ENCODE measurements around the gene SPTBN1. TPM values are rescaled to one million over a fixed set of nuclear protein-coding genes. Genes with fewer than 3 reads are reported as not detected.

The SPTBN1 gene
- total RNA-seq, 1 experiment from 2014 or later, result 110 TPM

DNA sequence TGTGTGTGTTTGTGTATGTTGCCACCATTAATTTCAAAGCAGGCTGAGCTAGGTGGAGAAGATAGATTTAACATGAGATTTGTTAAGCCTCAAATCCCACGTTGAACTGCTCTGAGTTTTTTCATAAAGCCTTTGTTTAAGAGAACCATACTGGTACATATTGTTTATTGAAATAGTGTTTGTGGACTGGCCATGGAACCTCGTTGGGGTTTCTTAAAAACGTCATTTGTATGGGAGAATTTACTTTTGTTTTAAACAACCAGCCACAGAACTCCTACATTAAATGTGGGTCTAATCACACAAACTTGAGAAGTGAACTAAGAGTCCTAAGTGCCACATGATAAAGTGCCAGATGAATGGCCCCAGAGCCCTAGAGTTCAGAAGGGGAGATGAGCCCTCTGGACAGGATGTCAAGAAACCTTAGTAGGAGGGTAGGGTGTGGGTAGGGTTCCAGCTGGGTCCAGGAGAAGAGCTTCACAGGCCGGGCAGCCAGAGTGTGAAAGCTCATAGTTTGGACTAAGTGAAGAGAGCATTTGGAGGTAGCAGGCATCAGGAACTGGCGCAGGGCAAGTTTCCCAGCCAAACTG is 146.7 kb downstream of the SPTBN1 start:
- in situ Hi-C loops (cut with HindIII; ENCODE audit: low pct_unique_long_range_greater_than_20kb, low sequenced_read_pairs), result no loop called here
- no peak for DNase-seq (ENCODE audit: low read depth)

DNA sequence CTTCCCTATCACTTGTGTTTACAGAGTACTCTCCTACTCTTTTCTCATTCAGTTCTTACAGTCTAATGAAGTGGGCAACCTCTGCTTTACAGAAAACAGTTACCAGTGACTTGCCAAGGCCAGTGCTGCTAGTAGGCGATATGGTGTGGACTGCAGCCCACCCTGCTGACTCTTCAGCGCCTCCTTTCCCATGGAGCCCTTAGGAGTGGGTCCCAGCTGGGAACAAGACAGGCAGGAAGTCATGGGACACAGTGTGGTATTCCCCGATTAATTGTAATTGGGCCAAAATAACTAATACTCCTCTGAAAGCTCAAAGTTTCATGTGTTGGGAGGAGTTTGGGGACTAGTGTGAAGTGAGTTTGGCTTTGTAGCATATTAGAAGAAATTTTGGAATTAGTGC is 147.2 kb downstream of the SPTBN1 start:
- in situ Hi-C loops (cut with HindIII; ENCODE audit: low pct_unique_long_range_greater_than_20kb, low sequenced_read_pairs), result no loop called here
- no peak for DNase-seq (ENCODE audit: low read depth)

DNA sequence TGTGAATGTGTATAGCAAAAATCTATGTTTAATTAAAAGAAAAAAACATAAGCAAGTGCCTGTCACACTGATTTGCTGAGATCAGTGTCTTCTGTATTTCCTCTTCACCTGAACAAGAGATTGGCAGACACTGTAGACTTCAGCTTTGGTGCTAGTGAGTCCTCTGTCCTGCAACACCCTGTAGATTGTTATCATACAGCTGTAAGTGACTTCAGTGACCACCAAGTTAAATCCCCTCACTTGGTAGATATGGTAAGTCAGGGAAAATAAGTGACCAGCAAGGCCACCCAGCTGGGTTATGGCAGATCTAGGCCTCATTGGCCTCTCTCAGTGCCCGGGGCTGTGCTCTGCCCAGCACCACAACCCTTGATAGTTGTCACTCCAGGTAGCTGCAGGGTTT is 147.7 kb downstream of the SPTBN1 start:
- no peak for DNase-seq (ENCODE audit: low read depth)
- in situ Hi-C loops (cut with HindIII; ENCODE audit: low pct_unique_long_range_greater_than_20kb, low sequenced_read_pairs), result no loop called here

DNA sequence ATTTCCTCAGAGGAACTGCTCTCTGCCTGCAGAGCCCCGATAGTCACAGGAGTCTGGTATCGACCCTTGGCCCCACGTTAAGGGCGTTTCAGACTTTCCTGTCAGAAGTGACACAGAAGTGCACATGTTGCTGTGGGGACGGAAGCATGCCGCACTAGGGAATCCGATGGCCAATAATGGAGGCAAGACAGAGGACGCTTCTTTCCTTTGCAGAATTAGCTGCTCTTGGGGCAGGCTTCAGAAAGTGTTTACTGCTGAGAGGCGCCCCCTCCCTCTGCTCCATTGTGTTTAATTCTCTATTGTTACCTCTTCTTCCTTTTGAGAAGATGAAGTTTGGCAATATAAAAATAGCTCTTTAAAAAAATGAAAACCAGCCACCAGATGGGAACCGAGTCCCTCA is 148.7 kb downstream of the SPTBN1 start:
- no peak for DNase-seq (ENCODE audit: low read depth)
- in situ Hi-C loops (cut with HindIII; ENCODE audit: low pct_unique_long_range_greater_than_20kb, low sequenced_read_pairs), result no loop called here

DNA sequence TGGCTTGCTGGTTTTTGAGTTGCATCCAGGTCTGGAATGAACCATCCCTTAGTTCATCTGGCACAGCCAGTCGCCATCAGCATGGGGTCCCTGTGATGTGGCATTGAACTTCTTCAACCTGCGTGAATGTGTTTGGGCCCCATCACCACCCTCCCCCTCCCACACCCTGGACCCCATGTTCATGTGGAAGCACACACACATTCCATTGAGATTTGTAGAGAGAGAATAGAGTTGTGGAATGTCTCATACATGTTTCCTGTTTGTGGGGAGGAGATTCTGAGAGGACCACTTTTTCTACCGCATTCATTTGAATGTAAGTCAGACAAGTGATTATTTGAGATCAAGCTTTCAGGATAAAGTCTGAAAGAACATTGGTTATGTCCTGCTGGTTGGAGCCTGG is 149.7 kb downstream of the SPTBN1 start:
- in situ Hi-C loops (cut with HindIII; ENCODE audit: low pct_unique_long_range_greater_than_20kb, low sequenced_read_pairs), result no loop called here
- no peak for DNase-seq (ENCODE audit: low read depth)

DNA sequence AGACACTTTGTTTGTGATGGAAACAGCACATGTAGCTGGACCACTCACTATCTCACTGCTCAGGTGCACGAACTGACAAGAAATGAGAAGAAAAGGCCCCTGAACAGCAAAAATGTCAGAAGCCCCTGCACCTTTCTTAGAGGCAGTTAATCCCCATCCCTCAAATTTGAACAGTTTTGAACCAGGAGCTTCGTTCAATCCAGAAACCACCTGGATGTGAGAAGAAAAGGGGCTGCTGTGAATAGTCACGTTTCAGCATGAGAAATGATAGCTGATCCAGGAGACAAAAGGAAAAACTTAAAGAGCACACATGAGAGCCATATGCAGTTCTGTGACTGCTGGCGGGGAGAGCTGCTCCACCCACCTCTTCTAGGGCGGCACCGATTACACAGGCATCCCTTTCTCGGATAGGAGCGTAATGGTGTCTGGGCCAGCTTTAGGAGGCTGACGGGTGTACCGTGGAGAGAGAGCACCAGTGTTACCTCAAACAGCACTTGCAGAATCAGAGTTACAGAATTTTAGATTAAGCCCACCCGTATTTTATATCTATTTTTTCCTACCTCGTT is 150.3 kb downstream of the SPTBN1 start:
- no peak for DNase-seq (ENCODE audit: low read depth)
- in situ Hi-C loops (cut with HindIII; ENCODE audit: low pct_unique_long_range_greater_than_20kb, low sequenced_read_pairs), result no loop called here

DNA sequence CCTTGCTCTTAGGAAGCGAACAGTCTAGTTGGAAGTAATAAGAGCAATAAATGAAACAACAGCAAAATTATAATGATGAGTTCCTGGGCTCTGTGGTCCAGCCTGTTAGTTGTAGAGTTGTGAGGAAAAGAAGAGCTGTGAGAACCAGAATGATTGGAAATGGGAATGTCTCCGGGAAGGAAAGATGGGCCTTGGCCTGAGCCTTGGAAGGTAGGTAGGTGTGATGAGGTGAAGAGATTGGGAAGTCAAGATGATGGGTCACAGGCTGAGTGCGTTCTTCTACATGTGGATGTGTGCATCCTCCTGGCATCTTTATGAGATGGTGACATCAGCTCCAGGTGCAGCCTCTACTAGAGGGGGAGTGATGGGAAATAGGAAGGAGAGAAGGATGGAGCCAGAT is 152.1 kb downstream of the SPTBN1 start:
- in situ Hi-C loops (cut with HindIII; ENCODE audit: low pct_unique_long_range_greater_than_20kb, low sequenced_read_pairs), result no loop called here
- no peak for DNase-seq (ENCODE audit: low read depth)

DNA sequence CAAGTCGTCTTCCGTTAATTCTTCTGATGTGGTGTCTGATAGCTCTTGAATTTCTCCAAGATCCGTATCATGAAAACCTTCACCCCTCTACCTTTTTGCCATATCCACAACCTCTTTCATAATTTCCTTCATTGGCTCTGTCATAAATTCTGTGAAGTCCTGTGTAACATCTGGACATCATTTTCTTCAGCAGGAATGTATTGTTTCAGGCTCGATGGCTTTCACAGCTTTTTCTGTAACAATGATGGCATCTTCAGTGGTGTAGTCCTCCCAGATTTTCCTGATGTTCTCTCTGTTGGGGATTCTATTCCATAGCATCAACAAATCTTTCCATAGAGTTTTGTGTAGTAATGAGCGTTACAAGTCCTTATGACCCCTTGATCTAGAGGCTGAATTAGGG is 153.1 kb downstream of the SPTBN1 start:
- DNase-seq (ENCODE audit: low read depth), result no peak

DNA sequence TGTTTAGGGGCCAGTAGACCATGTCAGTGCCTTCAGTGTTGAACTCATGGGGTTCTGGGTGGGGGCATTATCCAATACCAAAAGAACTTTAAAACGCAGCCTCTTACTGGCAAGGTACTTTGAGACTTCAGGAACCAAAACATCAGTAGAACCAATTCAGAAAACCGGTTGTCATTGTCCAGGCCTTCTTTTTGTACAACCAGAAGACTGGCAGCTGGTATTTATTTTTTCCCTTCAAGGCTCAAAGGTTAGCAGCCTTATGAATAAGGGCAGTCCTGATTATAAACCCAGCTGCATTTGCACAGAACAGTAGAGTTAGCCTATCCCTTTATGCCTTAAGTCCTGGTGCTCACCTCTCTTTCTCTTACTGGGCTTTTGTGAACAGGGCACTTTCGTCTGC is 153.5 kb downstream of the SPTBN1 start:
- in situ Hi-C loops (cut with HindIII; ENCODE audit: low pct_unique_long_range_greater_than_20kb, low sequenced_read_pairs), result no loop called here
- no peak for DNase-seq (ENCODE audit: low read depth)

More for the DNA sequence above, 153.1 kb downstream of the SPTBN1 start:
- in situ Hi-C loops (cut with HindIII; ENCODE audit: low pct_unique_long_range_greater_than_20kb, low sequenced_read_pairs), result no loop called here

DNA sequence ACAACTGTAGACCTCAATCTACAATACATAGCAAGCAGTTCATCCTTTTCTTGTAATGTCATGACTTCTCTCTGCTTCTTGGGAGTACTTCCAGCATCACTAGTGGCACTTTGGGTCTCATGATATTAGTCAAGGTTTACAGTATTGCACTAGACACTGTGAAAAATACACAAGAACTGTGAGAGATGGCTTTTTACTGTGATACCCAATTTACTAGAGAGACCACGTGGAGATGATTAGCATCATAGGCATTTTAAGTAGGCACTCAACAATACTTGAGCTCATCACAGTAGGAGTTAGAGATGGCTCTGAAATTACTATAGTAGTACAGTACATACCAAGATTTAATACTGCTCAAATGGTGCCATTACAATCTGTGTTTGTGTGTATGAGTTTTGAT is 154.6 kb downstream of the SPTBN1 start:
- in situ Hi-C loops (cut with HindIII; ENCODE audit: low pct_unique_long_range_greater_than_20kb, low sequenced_read_pairs), result no loop called here
- DNase-seq (ENCODE audit: low read depth), result no peak

DNA sequence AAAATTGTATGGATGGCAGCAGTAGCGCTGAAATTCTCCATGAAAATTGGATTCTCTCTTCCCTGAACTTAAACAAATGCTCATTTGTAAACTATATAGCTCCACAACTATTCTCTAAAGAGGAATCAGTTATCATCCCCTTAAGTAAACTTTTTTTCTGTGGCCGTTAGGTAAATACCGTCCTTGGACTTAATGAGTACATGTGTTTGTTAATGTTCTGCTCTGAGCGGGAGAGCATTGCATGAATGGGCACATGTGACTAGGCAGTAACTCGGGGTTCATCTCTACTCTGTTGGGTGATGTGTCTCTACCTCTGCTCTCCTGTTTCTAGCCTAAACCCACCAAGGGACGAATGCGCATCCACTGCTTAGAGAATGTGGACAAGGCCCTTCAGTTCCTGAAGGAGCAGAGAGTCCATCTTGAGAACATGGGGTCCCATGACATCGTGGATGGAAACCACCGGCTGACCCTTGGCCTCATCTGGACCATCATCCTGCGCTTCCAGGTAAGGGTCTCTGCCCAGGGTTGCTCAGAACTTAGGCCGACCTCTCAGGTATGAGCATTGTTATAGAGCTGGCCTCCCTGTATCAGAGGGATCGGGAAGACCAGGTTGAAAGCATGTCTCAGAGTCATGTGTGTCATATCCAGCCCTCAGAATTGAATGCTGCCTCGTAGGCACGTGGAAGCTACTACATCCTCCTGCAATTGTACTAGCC is 155.9 kb downstream of the SPTBN1 start:
- in situ Hi-C loops (cut with HindIII; ENCODE audit: low pct_unique_long_range_greater_than_20kb, low sequenced_read_pairs), result no loop called here
- no peak for DNase-seq (ENCODE audit: low read depth)

DNA sequence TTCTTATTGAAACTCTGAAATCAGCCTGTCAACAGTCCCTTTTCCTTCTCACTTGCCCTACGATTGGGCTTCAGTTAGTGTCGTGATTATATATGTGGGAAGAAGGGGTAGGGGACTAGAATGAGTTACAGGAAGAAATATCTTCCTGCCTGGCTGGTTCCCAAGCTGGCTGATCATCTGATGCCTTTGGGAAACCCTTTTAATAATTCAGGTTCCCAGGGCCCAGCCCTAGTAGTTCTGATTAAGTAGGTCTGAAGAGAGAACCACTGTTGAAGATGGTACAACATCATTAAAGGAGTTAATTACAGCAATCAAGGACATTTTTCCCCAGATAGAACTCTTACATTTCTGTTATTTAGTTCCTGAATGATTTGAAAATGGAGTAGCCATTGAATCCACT is 157.3 kb downstream of the SPTBN1 start:
- in situ Hi-C loops (cut with HindIII; ENCODE audit: low pct_unique_long_range_greater_than_20kb, low sequenced_read_pairs), result no loop called here
- no peak for DNase-seq (ENCODE audit: low read depth)

DNA sequence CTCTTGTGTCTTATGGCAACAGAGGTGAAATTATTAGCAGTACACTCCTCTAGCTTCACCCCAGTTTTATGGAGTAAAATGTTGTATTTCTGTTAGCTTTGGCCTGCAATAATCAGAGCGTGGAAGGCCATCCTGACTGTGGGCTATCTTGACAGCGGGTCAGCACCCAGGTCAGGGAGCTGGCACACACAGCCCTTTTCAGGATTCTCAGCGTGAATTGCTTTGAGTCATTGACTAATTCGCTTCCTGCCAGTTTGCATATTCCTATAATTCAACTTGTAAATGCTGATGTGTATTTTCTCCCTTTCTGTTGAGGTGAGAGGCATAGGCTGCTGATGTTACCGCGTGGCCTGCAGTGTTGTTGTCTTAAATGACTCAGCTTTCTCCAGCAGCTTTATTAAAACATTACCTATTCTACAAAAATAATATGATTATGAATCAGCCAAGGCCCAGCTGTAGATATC is 157.7 kb downstream of the SPTBN1 start:
- in situ Hi-C loops (cut with HindIII; ENCODE audit: low pct_unique_long_range_greater_than_20kb, low sequenced_read_pairs), result no loop called here
- peak; percentile 96 for DNase-seq (ENCODE audit: low read depth)

DNA sequence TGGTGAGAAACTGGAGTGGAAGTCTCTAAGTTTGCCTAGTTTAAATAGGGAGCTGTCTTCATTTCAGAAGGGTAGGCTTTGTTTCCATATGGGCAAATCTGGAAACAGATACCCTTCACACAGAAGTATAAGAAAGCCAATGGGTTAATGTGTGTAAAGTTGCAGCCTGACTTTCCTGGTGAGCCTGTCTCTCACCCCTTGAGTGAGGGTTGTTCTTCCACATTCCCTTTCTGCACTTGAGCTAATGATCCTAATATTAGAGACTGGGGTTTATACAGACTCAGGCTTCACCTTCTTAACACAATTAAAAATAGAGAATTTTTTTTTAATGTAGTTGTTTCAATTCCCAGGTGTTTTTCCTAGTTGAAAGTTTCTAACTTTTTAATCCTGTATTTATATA is 158.7 kb downstream of the SPTBN1 start:
- in situ Hi-C loops (cut with HindIII; ENCODE audit: low pct_unique_long_range_greater_than_20kb, low sequenced_read_pairs), result no loop called here

DNA sequence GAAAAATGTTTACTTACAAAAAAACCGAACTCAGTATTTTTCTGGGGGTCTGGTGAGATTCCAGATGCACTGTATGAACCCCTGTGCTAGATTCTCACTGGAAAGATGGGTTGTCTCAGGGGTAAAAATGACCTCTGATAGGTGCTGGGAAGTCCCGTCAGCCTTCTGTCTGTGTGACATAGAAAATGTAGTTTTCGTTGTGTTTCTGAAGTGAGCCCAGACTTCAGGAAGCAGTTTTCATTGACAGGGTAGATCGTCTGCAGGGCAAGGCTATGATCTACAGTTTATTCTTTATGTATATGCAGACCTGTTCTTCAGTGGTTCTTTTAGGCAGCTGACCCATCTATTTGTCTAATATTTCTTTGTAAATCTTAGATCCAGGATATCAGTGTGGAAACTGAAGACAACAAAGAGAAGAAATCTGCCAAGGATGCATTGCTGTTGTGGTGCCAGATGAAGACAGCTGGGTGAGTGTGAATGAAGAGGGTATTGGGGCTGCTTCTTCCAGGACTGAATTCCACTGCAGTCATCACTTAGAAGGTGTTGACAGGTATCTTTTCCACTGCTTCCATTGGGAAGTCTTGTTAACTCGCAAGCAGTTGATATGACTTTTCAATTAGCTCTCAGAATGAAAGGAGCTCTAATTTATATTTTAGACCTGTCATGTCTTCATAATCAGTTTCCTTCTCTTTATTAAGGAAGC is 159.9 kb downstream of the SPTBN1 start:
- no peak for DNase-seq (ENCODE audit: low read depth)
- in situ Hi-C loops (cut with HindIII; ENCODE audit: low pct_unique_long_range_greater_than_20kb, low sequenced_read_pairs), result no loop called here

More for the DNA sequence above, 158.7 kb downstream of the SPTBN1 start:
- no peak for DNase-seq (ENCODE audit: low read depth)

DNA sequence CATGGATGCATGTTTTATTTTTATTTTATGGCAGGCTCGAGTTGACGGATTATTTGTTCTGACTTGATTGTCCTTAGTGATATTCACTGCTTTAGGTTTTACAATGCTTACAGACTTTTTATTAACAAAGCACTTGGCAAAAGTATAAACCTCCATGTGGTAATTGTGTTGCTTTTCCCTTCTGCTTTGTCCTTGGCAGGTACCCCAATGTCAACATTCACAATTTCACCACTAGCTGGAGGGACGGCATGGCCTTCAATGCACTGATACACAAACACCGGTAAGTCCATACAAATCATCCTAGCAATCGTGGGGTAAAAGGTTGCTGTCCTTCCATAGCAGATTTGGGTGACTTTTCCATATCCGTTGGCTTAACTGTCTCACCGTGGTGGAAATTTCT is 161.3 kb downstream of the SPTBN1 start:
- in situ Hi-C loops (cut with HindIII; ENCODE audit: low pct_unique_long_range_greater_than_20kb, low sequenced_read_pairs), result no loop called here
- no peak for DNase-seq (ENCODE audit: low read depth)

DNA sequence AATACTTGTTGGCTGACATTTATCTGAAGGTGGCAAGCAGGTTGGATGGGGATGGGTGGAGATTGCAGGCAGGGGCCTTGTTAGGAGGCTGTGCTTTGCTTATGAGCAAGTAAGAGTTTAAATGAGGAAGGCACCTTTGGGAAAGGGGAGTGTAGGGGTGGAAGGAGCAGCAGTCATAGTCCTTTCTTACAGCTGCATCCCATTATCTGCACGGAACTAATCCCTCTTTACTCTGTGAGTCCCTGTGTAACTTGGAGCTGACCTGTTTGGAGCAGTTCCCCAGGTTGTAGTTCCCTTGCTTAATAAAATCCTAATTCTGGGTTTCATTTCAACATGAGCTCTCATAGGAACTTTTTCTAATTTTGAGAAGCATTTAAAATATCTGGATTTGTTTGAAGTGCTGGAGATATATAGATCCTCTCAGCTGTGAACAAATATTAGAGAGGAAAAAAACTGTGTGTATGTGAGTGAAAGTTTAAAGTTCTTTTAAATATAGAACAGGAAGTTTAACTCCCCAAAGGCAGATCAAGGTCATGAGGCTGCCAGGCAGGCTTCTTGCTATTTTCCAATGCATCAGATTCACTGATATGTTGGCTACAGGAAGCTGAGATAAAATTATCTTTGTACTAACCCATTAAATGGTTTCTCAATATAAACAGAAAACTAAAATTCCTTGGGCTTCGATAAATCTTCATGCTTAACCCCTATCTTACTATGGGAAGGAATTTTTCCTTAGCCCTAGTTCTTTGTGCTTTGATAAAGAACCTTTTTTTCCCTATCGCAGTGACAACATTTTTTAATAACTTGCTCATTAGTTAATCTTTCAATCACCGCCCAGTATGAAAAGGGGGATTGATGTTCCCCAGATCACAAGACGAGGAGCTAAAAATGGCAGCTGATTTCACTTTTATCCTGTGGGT is 162.8 kb downstream of the SPTBN1 start:
- DNase-seq (ENCODE audit: low read depth), result no peak
- in situ Hi-C loops (cut with HindIII; ENCODE audit: low pct_unique_long_range_greater_than_20kb, low sequenced_read_pairs), result no loop called here

DNA sequence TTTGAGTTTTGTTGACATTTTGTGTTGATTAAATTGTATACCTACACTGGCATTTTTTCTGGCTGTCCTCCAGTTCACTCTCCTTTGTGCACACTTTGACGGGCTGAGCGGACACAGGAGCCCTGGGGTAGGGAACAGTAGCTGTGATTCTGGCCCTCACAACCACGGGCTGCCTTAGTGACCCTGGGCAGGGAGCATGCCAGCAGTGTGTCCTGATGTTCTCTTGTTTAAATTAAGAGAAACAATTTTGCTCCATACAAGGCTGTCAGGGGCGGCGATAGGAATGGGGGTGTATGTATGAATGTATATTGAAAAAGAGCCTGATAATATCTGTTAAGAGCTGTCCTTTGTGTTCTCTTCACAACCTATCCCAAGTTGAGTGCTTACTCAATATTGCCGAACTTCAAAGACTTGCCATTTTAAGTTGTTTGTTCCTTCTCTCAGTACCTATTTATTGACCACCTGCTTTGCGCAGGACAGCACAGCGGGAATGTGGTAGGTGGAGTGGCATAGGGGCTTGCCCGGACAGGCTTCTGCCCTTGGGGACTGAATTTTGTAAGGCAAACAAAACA is 163.6 kb downstream of the SPTBN1 start:
- in situ Hi-C loops (cut with HindIII; ENCODE audit: low pct_unique_long_range_greater_than_20kb, low sequenced_read_pairs), result no loop called here
- DNase-seq (ENCODE audit: low read depth), result no peak
